HG03460 (cell line): ENCODE data around the gene TMEM256.

Experiments
- ATAC-seq: cut with Tn5 transposase; IDR thresholded peaks from one replicate; pipeline ENCODE4 v1.9.1; 2021; ENCODE audit not compliant: unreplicated experiment

The TMEM256 gene

DNA sequence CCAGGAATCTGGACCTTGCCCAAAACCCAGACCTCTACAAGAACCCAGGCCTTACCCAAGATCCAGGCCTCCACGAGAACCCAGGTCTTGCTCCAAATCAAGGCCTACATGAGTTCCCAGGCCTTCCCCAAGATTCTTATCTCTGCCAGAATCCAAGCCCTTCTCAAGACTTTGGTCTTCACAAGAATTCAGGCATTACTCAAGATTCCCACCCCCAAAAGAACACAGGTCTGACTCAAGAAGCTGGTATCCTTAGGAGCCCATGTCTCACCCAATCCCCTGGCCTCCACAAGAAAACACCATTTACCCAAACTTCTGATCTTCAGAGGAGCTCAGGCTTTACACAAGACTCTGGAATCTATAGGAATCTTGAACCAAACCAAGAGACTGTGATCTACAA lies 27.3 kb upstream of the TMEM256 start:
- no peak for ATAC-seq

DNA sequence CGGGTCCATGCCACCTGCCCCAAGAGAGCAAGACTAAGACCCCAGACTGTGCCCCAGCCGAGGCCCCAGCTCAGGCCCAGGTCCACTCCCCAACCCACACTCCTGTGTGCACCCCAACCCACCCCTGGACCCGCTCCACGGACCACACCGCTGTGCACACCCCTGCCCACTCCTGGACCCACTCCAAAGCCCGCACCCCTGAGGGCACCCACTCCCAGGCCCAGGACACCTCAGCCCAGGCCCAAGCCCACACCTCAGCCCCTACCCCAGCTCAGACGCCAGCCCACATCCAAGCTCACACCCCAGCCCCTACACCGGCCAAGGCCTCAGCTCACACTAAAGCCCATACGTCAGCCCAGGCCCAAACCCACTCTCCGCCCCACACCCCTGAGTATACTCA lies 25.8 kb upstream of the TMEM256 start:
- ATAC-seq: no peak

DNA sequence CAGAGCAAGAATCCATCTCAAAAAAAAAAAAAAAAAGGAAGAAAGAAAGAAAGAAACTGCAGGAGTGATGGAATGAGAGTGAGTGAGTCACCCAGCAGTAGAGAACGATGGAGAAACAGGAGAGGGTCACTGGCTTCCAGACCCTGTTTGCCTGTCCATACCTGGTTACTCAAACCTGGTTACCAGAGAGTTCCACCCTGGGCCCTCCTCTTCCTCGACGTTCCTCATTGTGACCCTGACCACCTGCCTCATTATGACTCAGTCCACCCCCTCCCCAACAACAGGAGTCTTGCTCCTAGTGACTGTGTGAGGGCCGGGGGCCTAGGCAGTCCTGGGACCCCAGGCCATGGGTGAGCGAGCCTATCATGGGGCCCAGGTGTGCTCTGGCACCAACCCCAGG lies 24.7 kb upstream of the TMEM256 start, which contains the start of gene SPEM3:
TSS of gene SPEM3 (plus strand) at position 301 of the 400 bp plus-strand sequence. CDS start at position 347, 46 bp downstream.
- no peak for ATAC-seq

DNA sequence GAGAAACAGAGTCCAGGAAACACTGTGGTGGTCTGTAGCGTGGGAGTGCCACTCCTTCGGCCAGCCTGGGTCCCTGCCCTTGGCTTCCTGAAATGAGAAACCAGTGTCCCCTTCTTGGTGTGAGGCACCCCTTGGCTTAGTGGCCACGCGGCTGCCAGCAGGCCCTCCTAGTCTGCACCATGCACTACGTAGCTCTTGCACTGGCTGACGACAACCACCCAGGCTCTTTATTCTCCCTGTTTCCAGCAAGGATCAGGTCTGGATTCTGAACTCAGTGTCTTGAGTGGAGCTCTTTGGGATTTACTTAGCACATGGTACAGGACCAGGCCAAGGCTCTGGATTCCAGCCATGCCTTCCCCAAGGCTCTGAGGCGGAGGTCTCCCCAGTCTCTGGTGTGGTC lies 23.7 kb upstream of the TMEM256 start:
- ATAC-seq: no peak

DNA sequence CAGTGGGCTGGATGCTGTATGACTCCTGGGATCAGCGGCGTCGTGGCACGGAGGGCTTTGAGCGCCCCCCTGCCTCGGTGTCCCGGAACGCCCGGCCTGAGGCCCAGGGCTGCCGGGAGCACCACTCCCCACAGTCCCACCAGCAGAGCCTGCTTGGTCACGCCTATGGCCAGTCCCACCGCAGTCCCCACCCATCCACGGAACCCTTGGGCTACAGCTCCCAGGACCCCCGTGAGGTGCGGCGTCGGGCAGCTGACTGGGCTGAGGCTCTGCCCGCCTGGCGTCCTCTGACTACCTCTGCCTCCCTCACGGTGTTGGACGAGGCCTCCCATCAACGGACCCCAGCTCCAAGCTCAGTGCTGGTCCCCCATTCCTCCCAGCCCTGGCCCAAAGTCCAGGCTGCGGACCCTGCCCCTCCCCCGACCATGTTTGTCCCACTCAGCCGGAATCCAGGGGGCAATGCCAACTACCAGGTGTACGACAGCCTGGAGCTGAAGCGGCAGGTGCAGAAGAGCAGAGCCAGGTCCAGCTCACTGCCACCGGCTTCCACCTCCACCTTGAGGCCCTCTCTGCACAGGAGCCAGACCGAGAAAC lies 23.1 kb upstream of the TMEM256 start:
- ATAC-seq: no peak

DNA sequence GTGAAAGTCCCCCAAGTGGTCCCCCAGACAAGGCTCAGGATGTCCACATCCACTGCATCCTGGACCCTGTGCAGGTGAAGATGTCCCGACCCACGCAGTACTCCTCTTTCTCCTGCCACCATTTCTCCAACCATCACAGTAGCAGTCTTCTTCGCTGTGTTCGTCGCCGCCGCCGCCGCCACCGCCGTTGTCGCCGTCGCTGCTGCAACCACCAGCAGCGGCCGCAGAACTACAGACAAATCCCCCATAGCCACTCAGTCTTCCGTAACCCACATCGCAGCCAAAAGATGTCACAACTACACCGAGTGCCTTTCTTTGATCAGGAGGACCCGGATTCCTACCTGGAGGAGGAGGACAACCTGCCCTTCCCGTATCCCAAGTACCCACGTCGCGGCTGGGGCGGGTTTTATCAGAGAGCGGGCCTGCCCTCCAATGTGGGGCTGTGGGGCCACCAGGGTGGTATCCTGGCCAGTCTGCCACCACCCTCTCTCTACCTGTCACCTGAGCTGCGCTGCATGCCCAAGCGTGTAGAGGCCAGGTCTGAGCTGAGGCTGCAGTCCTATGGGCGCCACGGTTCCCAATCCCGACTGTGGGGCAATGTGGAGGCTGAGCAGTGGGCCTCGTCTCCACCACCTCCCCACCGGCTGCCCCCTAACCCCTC lies 22.4 kb upstream of the TMEM256 start:
- no peak for ATAC-seq

DNA sequence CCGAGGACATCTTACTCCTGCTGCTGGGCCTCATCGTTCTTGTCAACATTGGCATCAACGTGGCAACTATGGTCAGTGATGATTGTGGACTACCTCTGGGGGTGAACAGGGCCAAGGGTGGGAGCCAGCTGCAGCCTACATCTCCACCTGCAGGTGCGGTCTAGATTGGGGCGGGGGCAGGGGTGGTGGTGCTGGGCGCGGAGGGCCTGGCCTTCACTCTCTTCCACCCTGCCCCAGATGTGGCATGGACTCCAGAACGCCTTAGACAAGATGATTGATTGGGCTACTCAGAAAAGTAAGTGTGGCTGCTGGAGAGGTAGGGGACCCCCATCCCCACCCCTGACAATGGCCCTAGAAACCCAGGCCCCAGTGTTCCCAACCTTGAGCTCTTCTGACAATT lies 21.9 kb upstream of the TMEM256 start:
- no peak for ATAC-seq

DNA sequence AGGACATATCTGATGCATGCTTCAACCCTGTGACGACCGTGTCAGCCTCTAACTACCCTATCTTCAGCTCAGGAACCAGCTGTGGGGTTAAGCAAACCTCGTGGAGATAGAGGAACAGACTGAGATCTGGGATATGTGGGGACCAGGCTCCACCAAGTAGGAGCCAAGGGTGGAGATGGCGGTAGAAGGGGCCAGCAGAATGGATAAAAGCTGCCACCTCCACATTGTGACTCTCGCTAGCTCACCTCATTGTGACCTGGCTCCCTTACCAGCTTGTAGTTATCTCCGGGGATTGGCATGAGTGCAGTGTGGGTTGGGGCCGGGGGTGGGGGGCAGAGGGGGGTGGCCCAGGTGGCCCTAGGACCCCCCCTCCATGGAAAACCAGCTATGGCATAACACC lies 21.4 kb upstream of the TMEM256 start, which contains the start of gene SPEM2:
TSS of gene SPEM2 (plus strand) at position 301 of the 400 bp plus-strand sequence. CDS start at position 374, 73 bp downstream.
- no peak for ATAC-seq

DNA sequence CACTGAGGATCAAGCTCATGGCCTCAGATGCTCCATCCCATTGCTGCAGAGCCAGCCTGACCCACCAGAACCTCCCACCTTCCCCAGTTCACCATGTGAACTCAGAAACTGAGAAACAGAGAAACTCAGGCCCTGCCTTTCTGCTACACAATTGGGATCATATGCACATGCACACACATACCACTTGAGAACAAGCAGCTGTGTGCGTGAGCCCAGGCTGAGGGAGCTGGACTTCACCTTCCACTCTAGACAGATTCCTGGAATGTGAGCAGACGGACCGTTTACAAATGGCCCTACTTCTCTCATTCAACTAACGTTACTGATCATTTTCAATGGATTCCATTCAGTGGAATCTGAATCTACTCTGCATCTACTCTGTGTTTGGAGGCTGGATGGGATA lies 19.8 kb upstream of the TMEM256 start:
- ATAC-seq: no peak

DNA sequence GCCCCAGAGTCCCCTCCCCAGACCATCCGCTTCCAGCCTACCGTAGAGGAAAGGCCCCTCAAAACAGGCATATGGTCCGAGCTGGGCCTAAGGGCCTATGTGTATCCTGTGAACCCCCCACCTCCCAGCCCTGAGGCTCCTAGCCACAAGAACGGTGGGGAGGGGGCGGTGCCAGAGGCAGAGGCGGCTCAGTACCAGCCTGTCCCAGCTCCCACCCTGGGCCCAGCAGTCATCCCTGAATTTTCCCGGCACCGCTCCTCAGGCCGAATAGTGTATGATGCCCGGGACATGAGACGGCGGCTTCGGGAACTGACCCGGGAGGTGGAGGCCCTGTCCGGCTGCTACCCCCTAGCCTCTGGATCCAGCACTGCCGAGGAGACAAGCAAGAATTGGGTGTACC lies 17.3 kb upstream of the TMEM256 start:
- no peak for ATAC-seq

DNA sequence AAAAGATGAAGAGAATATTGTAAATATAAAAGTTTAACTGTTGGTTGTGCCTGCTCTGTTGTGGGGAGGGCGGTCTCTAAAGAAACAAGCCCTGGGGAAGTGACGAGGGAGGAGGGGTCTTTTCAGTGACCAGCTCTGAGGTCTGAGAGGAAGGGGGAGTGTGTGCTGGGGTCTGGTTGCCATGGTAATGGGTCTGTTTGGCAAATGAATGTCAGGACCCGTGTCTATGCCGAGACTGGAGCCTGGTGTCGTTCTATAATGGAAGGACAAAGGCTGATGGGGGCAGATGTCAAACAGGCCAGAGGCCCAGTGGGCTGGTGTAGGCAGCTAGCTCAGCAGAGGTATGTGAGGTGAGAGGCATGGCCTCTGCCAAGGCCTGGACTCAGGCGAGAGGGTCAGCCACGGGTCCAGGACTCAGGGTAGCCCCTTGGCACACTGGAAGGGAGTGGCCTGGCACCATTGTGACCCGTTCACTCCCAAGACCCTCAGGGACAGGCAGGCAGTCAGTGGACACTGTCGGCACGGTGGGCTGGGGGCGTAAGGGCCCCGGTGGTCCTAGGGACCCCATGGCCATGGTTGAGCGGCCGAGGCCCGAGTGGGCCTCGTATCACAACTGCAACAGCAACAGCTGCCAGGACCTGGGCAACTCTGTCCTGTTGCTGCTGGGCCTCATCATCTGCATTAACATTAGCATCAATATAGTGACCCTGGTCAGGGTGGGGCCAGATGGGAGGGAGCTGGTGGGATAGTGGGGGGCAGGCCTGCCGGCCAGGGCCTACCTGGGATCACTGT lies 16.1 kb upstream of the TMEM256 start, which contains the start of gene SPEM1:
TSS of gene SPEM1 (plus strand) at position 506 of the 792 bp plus-strand sequence. CDS start at position 567, 61 bp downstream.
- ATAC-seq: no peak

DNA sequence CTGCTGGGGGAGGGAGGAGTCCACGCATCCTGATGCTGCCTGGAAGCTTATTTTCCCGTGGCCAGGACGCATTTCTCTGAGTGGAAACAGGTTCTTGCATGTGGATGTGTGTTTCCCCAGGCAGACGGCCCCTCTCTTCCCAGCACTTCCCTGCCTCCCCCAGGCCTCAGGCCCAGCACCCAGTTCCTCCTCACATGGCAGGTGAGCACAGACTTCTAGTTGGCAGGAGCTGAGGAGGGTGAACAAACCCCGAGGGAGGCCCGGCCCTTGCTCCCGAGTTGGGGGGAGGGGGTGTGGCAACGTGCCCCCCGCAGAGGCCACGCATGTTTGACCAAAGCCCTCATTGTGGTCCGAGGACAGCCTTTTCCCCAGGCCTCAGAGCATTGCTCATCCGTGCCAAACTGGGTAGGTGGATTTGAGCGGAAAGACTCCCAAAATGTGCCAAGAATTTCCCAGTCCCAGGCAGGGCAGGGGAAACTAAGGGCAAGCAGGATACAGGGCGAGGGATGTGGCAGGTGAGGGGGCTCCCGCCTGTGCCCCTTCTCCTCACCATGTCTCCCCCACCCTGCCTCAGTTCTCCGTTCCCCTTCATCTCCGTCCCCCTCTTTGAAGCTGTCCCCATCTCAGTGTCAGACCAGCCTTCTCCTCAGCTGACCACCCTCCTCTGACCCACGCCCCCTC lies 14.7 kb upstream of the TMEM256 start:
- no peak for ATAC-seq

DNA sequence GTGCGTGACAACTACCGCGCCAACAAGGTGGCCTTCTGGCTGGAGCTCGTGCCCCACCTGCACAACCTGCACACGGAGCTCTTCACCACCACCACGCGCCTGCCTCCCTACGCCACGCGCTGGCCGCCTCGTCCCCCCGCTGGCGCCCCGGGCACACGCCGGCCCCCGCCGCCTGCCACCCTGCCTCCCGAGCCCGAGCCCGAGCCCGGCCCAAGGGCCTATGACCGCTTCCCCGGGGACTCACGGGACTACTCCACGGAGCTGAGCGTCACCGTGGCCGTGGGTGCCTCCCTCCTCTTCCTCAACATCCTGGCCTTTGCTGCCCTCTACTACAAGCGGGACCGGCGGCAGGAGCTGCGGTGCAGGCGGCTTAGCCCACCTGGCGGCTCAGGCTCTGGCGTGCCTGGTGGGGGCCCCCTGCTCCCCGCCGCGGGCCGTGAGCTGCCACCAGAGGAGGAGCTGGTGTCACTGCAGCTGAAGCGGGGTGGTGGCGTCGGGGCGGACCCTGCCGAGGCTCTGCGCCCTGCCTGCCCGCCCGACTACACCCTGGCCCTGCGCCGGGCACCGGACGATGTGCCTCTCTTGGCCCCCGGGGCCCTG lies 13.3 kb upstream of the TMEM256 start:
- no peak for ATAC-seq

DNA sequence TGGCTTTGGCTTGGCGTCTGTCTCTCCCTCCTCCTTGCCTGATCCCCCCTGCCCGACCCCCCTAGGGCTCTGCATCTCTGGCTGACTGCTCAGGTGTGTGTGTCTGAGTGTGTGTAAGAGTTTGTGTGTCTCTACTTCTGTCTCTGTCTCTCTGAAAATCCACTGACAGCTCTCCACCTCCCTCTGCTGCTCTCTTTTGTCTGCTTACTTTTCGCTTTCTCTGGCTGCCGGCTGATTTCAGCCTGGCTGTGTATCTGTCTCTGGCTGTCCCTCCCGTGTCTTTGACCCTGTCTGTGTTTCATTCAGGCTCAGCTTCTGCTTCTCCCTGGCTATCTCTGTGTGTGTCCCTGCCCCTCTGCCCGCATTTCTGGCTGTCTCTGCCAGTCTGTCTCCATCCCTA lies 12.4 kb upstream of the TMEM256 start:
- ATAC-seq: no peak

DNA sequence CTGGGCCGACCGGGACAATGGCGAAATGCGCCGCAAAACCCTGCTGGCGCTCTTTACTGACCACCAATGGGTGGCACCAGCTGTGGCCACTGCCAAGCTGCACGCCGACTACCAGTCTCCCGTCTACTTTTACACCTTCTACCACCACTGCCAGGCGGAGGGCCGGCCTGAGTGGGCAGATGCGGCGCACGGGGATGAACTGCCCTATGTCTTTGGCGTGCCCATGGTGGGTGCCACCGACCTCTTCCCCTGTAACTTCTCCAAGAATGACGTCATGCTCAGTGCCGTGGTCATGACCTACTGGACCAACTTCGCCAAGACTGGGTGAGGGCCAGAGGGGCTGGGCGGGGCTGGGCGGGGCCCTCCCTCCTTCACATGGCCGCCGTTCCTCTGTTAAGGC lies 11.9 kb upstream of the TMEM256 start:
- no peak for ATAC-seq

DNA sequence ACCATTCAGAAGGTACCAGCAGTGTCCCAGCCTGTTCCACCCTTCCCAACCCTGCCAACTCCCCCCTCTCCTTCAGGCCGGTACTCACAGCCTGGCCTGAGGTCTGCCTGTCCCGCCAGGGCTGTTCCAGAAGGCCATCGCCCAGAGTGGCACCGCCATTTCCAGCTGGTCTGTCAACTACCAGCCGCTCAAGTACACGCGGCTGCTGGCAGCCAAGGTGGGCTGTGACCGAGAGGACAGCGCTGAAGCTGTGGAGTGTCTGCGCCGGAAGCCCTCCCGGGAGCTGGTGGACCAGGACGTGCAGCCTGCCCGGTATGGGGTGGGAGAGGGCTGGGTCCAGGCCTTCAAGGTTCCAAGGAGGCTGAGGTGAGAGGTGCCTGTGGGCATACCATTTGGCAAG lies 10.9 kb upstream of the TMEM256 start:
- ATAC-seq: no peak

DNA sequence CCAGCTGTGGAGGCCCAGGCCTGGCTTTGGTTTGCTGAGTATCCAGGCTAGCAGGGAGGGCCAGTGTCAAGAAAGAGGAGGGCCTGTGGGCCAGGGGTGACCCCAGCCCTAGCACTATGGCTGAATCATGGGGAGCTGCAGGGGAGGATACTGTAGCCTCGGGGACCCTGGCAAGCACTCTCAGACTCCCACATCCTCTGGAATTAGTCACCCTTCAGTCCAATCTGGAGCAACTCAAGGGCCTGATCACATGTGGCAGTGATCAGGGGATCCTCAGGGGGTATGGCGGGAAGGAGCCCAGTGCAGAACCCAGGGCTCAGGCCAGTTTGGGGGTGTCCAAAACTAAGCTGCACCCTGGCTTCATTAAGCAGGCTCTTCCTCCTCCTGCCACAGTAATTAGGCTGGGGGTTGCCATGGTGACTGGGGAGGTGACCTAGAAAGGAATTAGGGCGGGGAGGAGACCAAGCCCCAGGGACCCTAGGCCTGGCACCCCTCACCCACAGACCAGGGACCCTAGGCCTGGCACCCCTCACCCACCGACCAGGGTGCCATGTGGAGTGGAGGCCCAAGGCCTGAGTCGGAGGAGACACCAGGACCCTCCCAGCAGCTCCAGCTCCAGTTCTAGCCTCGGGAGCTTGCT lies 9.6 kb upstream of the TMEM256 start:
- no peak for ATAC-seq

DNA sequence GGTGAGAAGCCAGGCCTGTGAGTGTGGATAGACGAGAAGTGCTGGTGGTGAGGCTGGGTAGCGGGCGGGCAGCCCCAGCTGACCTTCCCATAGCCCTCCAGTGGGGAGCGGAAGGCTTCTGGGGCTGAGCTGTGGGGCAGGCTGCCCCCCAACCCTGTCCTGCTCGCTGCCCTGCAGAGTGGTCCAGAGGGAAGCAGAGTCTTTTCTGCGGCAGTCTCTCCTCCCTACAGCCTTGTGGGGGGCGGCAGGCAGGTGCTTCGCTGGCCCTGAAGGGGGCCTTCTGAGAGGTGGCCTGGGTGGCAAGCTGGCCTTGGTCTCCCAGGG lies 7.5 kb upstream of the TMEM256 start:
- ATAC-seq: no peak

DNA sequence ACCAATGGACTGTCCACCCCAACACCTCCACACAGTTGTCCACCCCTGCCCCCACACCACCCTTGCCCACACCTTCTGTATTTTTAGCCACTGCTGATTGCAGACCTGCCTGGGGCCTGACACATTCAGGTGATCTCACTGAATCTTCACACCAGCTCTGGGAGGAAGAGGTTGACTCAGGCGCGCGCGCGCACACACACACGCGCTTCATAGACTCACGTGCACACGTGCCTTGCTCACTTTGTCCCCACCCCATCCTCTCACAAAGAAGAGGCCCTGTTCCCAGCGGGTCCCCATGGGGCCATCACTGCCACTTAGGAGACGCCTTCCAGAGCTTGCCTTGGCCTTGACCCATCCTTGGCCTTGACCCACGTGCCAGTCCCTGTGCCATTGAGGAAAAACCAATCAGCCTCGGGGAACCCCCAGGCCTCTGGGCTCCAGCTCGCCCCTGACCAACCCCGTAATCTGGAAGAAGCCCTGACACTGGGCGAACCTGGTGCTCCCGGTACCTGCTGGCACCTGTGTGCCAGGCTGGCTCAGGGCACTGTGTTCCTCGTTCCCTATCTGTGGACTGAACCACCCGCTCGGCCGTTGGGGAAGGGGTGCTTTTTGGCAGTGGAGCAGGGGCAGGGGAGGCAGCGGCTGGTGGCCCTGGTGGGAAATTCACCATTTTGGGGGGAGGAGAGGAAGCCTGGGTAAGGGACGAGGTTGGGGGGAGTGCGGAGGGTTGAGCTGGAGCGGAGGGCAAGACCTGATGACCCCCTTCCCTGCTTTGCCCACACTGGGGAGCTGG lies 6.9 kb upstream of the TMEM256 start:
- ATAC-seq: no peak

DNA sequence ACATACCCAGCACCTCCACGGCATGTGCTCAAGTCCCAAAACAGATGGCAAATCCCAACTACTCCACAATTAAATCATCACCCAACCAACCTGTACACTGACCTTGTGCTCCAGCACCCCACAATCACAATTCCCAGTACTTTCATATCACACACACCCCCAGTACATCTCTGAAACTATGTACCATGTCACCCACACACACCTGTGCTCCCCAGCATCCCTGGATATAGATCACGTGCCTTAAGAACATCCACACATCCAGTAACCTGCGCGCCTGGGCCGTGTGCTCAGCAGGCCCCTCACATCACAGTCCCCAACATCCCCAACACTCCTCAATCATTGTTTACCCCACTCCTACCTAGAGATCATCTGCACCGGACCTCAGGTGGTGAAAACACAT lies 5.8 kb upstream of the TMEM256 start:
- no peak for ATAC-seq
